A549 (cell line): ENCODE measurements around the gene DYRK3.

Source experiments
- EP300 ChIP-seq, 2 experiments: fragments of >200 bp; sonication (Bioruptor Twin); formaldehyde crosslinking; IDR thresholded peaks; 2 replicates in 1 of 2; 3 replicates in 1 of 2; pipeline ENCODE4 v1.6.1; 2016 to 2017
- JUNB ChIP-seq: fragments of >200 bp; sonication (Bioruptor Twin); formaldehyde crosslinking; IDR thresholded peaks from 2 replicates; pipeline ENCODE4 v1.6.1; 2016
- MAX ChIP-seq: IDR thresholded peaks from 2 replicates; pipeline ENCODE4 v1.6.1; 2012
- MYC ChIP-seq: IDR thresholded peaks from 2 replicates; pipeline ENCODE4 v1.6.1; 2012; ENCODE audit warnings: mild to moderate bottlenecking, inconsistent platforms, low read length, improper control_type of control experiment, borderline replicate concordance
- PBX3 ChIP-seq: IDR thresholded peaks from 2 replicates; pipeline ENCODE4 v1.6.1; 2012
- RAD21 ChIP-seq, 2 experiments: fragments of >200 bp in 1 of 2; sonication (Bioruptor Twin) in 1 of 2; formaldehyde crosslinking in 1 of 2; IDR thresholded peaks in 1 of 2; conservative IDR thresholded peaks in 1 of 2; 2 replicates in 1 of 2; 3 replicates in 1 of 2; pipeline ENCODE4 v1.6.1; 2012 to 2018; ENCODE audit warnings: inconsistent platforms in 1 of 2
- USF2 ChIP-seq: fragments of 450-650 bp; IDR thresholded peaks from 2 replicates; pipeline ENCODE4 v1.6.1; 2014; ENCODE audit warnings: antibody characterized with exemption
- TF ChIP-seq, protein P1 (sequence below): fragments of >200 bp; sonication (Bioruptor Twin); formaldehyde crosslinking; IDR thresholded peaks from 3 replicates; pipeline ENCODE4 v1.5.1; 2016

DNA sequence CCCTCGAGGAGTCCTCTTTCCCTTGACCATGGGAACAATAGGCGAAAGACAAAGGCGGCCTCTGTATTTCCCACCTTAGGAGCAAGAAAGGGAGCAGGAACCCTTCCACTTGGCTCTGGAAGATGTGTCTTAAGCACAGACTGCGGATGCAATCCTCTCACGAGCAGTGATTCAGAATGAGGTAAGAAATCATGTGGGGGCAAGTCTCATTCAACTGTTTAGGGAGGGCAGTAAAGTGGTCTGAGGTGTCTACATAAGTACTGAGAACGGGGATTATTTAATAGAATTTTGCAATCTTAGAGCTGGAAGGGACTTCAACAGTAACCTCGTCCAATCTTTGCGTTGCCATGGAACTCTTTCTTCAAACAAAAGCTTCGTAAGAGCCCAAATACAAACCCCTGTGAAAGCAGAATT, 1.6 kb upstream of the DYRK3 start:
- TF ChIP-seq, protein P1, sequence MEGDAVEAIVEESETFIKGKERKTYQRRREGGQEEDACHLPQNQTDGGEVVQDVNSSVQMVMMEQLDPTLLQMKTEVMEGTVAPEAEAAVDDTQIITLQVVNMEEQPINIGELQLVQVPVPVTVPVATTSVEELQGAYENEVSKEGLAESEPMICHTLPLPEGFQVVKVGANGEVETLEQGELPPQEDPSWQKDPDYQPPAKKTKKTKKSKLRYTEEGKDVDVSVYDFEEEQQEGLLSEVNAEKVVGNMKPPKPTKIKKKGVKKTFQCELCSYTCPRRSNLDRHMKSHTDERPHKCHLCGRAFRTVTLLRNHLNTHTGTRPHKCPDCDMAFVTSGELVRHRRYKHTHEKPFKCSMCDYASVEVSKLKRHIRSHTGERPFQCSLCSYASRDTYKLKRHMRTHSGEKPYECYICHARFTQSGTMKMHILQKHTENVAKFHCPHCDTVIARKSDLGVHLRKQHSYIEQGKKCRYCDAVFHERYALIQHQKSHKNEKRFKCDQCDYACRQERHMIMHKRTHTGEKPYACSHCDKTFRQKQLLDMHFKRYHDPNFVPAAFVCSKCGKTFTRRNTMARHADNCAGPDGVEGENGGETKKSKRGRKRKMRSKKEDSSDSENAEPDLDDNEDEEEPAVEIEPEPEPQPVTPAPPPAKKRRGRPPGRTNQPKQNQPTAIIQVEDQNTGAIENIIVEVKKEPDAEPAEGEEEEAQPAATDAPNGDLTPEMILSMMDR = no peak
- TF ChIP-seq JUNB (no peak), MYC (no peak), EP300 (IDR thresholded peaks at IDR 0.05) (no peak), USF2 (no peak), RAD21 (conservative IDR thresholded peaks at IDR 0.05 in 1 of 2, IDR thresholded peaks at IDR 0.05 in 1 of 2) (no peak), PBX3 (no peak), MAX (no peak)
